Measurements from ENCODE around the gene HDAC4. TPM values are rescaled to one million over a fixed set of nuclear protein-coding genes. Genes with fewer than 3 reads are reported as not detected.

The HDAC4 gene
- total RNA-seq, 1 donor from 2014 or later, result 46.2 TPM

GRCh38 chr2:239256350-239256743 lies 144.5 kb downstream of the HDAC4 start:
- no peak overlapping the region for H3K4me3 Mint-ChIP-seq (ENCODE audit: low read depth)
- no peaks in the 10 kb centered on the region for H3K27me3 Mint-ChIP-seq
- H3K36me3 Mint-ChIP-seq (ENCODE audit: insufficient read depth), result peaks cover 16% of the 10 kb centered on the region
- peaks cover 2% of the 10 kb centered on the region for H3K4me1 Mint-ChIP-seq (ENCODE audit: low read depth)
- no peak for DNase-seq (ENCODE audit: low spot score, unreplicated experiment)
- no peak overlapping the region for H3K27ac Mint-ChIP-seq
- TF ChIP-seq, protein P1, sequence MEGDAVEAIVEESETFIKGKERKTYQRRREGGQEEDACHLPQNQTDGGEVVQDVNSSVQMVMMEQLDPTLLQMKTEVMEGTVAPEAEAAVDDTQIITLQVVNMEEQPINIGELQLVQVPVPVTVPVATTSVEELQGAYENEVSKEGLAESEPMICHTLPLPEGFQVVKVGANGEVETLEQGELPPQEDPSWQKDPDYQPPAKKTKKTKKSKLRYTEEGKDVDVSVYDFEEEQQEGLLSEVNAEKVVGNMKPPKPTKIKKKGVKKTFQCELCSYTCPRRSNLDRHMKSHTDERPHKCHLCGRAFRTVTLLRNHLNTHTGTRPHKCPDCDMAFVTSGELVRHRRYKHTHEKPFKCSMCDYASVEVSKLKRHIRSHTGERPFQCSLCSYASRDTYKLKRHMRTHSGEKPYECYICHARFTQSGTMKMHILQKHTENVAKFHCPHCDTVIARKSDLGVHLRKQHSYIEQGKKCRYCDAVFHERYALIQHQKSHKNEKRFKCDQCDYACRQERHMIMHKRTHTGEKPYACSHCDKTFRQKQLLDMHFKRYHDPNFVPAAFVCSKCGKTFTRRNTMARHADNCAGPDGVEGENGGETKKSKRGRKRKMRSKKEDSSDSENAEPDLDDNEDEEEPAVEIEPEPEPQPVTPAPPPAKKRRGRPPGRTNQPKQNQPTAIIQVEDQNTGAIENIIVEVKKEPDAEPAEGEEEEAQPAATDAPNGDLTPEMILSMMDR (IDR thresholded peaks at IDR 0.05; ENCODE audit: unreplicated experiment), result no peak
- peaks cover 19% of the 10 kb centered on the region for H3K9me3 Mint-ChIP-seq (ENCODE audit: low read depth)

GRCh38 chr2:239255628-239256349 lies 145.0 kb downstream of the HDAC4 start:
- H3K36me3 Mint-ChIP-seq (ENCODE audit: insufficient read depth), result peaks cover 16% of the 10 kb centered on the region
- H3K4me3 Mint-ChIP-seq (ENCODE audit: low read depth), result no peak overlapping the region
- peaks cover 19% of the 10 kb centered on the region for H3K9me3 Mint-ChIP-seq (ENCODE audit: low read depth)
- H3K4me1 Mint-ChIP-seq (ENCODE audit: low read depth), result peaks cover 2% of the 10 kb centered on the region
- TF ChIP-seq, protein P1 (IDR thresholded peaks at IDR 0.05; ENCODE audit: unreplicated experiment), result no peak
- no peaks in the 10 kb centered on the region for H3K27me3 Mint-ChIP-seq
- DNase-seq (ENCODE audit: low spot score, unreplicated experiment), result no peak
- no peak overlapping the region for H3K27ac Mint-ChIP-seq

DNA sequence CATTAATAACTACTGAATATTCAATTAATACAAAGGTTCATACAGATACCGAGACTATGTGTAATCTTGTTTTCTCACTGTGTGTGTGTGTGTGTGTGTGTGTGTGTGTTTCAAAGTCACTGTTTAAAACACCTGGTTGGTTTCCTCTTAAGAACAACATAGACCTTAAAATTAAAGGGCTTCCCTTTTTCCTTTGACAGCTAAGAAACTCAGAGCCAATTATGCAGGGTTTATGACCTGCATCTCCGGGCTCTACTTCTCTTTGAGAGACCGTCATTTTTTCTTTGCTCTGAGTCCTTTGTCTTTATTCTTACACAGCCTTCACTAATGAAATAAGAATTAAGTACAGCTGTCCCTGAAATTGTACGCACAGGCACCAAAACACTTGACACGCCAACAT lies 145.6 kb downstream of the HDAC4 start:
- no peak overlapping the region for H3K27ac Mint-ChIP-seq
- H3K27me3 Mint-ChIP-seq, result no peaks in the 10 kb centered on the region
- DNase-seq (ENCODE audit: low spot score, unreplicated experiment), result no peak
- peaks cover 16% of the 10 kb centered on the region for H3K36me3 Mint-ChIP-seq (ENCODE audit: insufficient read depth)
- H3K4me3 Mint-ChIP-seq (ENCODE audit: low read depth), result no peak overlapping the region
- H3K9me3 Mint-ChIP-seq (ENCODE audit: low read depth), result peaks cover 19% of the 10 kb centered on the region
- TF ChIP-seq, protein P1 (IDR thresholded peaks at IDR 0.05; ENCODE audit: unreplicated experiment), result no peak
- peaks cover 2% of the 10 kb centered on the region for H3K4me1 Mint-ChIP-seq (ENCODE audit: low read depth)

DNA sequence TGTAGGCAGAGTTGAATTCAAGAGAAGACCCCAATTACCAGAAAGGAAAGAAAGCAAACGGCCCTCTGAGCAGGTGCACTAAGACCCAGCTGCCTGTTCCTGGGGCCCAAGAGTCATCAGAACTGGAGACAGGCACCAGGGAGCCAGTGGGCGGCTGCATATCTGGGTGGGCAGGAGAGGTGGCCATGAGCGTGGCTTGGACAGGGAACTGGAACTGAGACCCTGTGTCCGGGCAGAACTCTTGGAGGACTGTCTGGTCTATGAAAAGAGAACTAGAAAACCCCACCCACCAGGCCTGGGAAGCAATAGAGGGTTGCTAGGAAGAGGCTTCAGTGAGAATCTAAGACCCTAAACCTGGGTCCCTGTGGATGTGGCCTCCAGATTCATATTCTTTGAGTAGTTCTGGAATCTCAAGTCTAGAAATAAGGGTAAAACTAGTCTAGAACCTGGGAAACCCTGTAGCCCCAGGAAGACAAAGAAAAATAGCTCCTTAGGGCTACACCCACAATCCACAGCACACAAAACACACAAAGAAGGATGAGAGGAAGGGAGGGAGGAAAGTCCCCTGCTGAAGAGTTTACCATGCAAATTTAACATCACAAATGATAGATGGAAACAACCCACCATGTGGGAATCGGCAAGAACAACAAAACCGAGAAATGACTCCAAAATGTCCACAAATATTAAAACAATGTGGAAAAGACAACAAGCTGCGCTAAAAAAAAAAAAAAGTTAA lies 147.0 kb downstream of the HDAC4 start:
- Mint-ChIP-seq H3K9me3 (ENCODE audit: low read depth) (peaks cover 19% of the 10 kb centered on the region), H3K27ac (no peak overlapping the region), H3K27me3 (no peaks in the 10 kb centered on the region), H3K4me1 (ENCODE audit: low read depth) (no peaks in the 10 kb centered on the region), H3K4me3 (ENCODE audit: low read depth) (no peak overlapping the region), H3K36me3 (ENCODE audit: insufficient read depth) (peaks cover 14% of the 10 kb centered on the region)
- no peak for DNase-seq (ENCODE audit: low spot score, unreplicated experiment)
- TF ChIP-seq, protein P1 (IDR thresholded peaks at IDR 0.05; ENCODE audit: unreplicated experiment), result no peak

DNA sequence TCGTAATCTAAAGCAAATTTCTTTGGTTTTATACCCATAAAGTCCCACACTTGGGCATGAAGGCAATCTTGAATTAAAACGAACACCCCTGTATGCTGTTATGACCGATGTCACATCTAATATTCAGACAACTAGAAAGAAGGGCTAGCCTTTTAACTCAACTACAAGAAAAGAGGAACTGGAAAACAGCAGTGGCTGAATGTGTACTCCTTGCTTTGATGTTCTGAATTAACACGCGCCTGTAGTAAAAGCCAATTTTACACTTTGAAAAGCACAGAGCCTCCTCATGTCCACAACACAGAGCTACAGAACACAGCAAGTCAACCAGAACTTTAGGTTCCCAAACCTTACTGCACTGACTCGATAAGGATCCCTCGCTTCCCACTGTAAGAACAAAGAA lies 147.6 kb downstream of the HDAC4 start:
- peaks cover 12% of the 10 kb centered on the region for H3K9me3 Mint-ChIP-seq (ENCODE audit: low read depth)
- DNase-seq (ENCODE audit: low spot score, unreplicated experiment), result no peak
- peaks cover 10% of the 10 kb centered on the region for H3K36me3 Mint-ChIP-seq (ENCODE audit: insufficient read depth)
- no peak overlapping the region for H3K4me3 Mint-ChIP-seq (ENCODE audit: low read depth)
- no peak overlapping the region for H3K27ac Mint-ChIP-seq
- H3K27me3 Mint-ChIP-seq, result no peaks in the 10 kb centered on the region
- TF ChIP-seq, protein P1 (IDR thresholded peaks at IDR 0.05; ENCODE audit: unreplicated experiment), result no peak
- H3K4me1 Mint-ChIP-seq (ENCODE audit: low read depth), result no peaks in the 10 kb centered on the region
